ENCODE data around the gene DUSP15. TPM values are rescaled to one million over a fixed set of nuclear protein-coding genes. Genes with fewer than 3 reads are reported as not detected.

DUSP15 gene
- total RNA-seq, 4 donors from 2014 or later = 0.84 to 3.7 (median 0.96) TPM; not detected in 1

- TF ChIP-seq CTCF (IDR thresholded peaks at IDR 0.05) = no peak
- ATAC-seq (ENCODE audit: low FRiP score) (peak; percentile 19), DNase-seq (ENCODE audit: low spot score) (no peak)
Measured at GRCh38 chr20:31845300-31845863, 24.9 kb downstream of the DUSP15 start, which contains the start of gene FOXS1. TSS of gene FOXS1 (minus strand) at chr20:31845604. CDS start at chr20:31845542, 62 bp downstream.

- DNase-seq (ENCODE audit: low spot score) = no peak
- TF ChIP-seq CTCF (IDR thresholded peaks at IDR 0.05) = no peak
- no peak for ATAC-seq (ENCODE audit: low FRiP score)
Measured at GRCh38 chr20:31844737-31845299, 25.5 kb downstream of the DUSP15 start.

- TF ChIP-seq CTCF (IDR thresholded peaks at IDR 0.05) = no peak
- ATAC-seq (ENCODE audit: low FRiP score) (no peak), DNase-seq (ENCODE audit: low spot score) (no peak)
Measured at GRCh38 chr20:31843881-31844280, 26.4 kb downstream of the DUSP15 start.

GRCh38 chr20:31843288-31843687, 27.0 kb downstream of the DUSP15 start:
- TF ChIP-seq CTCF (IDR thresholded peaks at IDR 0.05) = no peak
- ATAC-seq (ENCODE audit: low FRiP score) (no peak), DNase-seq (ENCODE audit: low spot score) (no peak)

- peak; percentile 13 for ATAC-seq (ENCODE audit: low FRiP score)
- DNase-seq (ENCODE audit: low spot score) = no peak
Measured at GRCh38 chr20:31842471-31843157, 27.7 kb downstream of the DUSP15 start.

GRCh38 chr20:31841928-31842327, 28.4 kb downstream of the DUSP15 start:
- DNase-seq (ENCODE audit: low spot score) (no peak), ATAC-seq (ENCODE audit: low FRiP score) (peak; percentile 74)
- TF ChIP-seq CTCF (IDR thresholded peaks at IDR 0.05) = no peak

More at GRCh38 chr20:31842471-31843157, 27.7 kb downstream of the DUSP15 start:
- no peak for TF ChIP-seq CTCF (IDR thresholded peaks at IDR 0.05)
